OCI-LY7 (cell line): Measurements from ENCODE around the gene PLXNC1. TPM values are rescaled to one million over a fixed set of nuclear protein-coding genes. Genes with fewer than 3 reads are reported as not detected.
A peak's percentile ranks its signal among the peaks of the same experiment; 100 is the strongest.

Experiments
- BruUV-seq: library from RNA; stranded (reverse); fragments of 400-500 nt; replicated peaks from 2 replicates; lab custom pipeline; 2021; lab: Mats Ljungman, UMichigan
- CTCF ChIA-PET: fragments of 300-600 bp; sonication (Branson Sonifier 250); formaldehyde crosslinking; loops from one replicate; lab custom pipeline; 2022; ENCODE audit warnings: antibody characterized with exemption; ENCODE audit not compliant: unreplicated experiment; lab: Charles Lee
- POLR2A ChIA-PET: fragments of 300-600 bp; sonication (Branson Sonifier 250); formaldehyde crosslinking; loops from one replicate; lab custom pipeline; 2022; ENCODE audit warnings: antibody characterized with exemption; lab: Charles Lee
- DNase-seq: peaks from one replicate; pipeline ENCODE4 v3.0.0-alpha.2; 2015; ENCODE audit warnings: low spot score
- H2AFZ ChIP-seq: fragments of 200-600 bp; sonication (generic), shearing (Covaris generic); 2 replicates; pipeline ENCODE4 v1.6.1; 2014; ENCODE audit warnings: mild to moderate bottlenecking, antibody characterized with exemption, low read length, moderate library complexity
- H3K27ac ChIP-seq: fragments of 200-600 bp; sonication (generic); 2 replicates; pipeline ENCODE4 v1.5.1; 2014; ENCODE audit warnings: mixed run types, low read depth, mild to moderate bottlenecking, moderate library complexity, low read length, inconsistent platforms; ENCODE audit not compliant: poor library complexity, severe bottlenecking
- H3K36me3 ChIP-seq: fragments of 200-600 bp; sonication (generic); 2 replicates; pipeline ENCODE4 v1.6.1; 2014; ENCODE audit warnings: mild to moderate bottlenecking, antibody characterized with exemption, low read length, moderate library complexity, mixed read lengths; ENCODE audit not compliant: insufficient read depth
- H3K4me1 ChIP-seq: fragments of 200-600 bp; sonication (generic); 2 replicates; pipeline ENCODE4 v1.5.1; 2014; ENCODE audit warnings: mild to moderate bottlenecking, low read length; ENCODE audit not compliant: insufficient read depth, poor library complexity, severe bottlenecking
- H3K4me2 ChIP-seq: fragments of 200-600 bp; sonication (generic); 2 replicates; pipeline ENCODE4 v1.6.1; 2014; ENCODE audit warnings: mild to moderate bottlenecking, low read length
- H3K4me3 ChIP-seq: fragments of 200-600 bp; sonication (generic); 2 replicates; pipeline ENCODE4 v1.5.1; 2014; ENCODE audit warnings: mild to moderate bottlenecking, low read depth, low read length; ENCODE audit not compliant: poor library complexity, severe bottlenecking
- H3K79me2 ChIP-seq: fragments of 200-600 bp; sonication (generic); 2 replicates; pipeline ENCODE4 v1.6.1; 2016; ENCODE audit warnings: low read depth, mild to moderate bottlenecking, low read length, moderate library complexity, mixed read lengths; ENCODE audit not compliant: insufficient read depth
- H3K9me2 ChIP-seq: fragments of 200-600 bp; sonication (generic); 2 replicates; pipeline ENCODE4 v1.6.1; 2016; ENCODE audit warnings: mild to moderate bottlenecking, low read length, mixed read lengths; ENCODE audit not compliant: insufficient read depth
- H3K9me3 ChIP-seq: fragments of 200-600 bp; sonication (generic); 2 replicates; pipeline ENCODE4 v1.6.1; 2014; ENCODE audit warnings: mild to moderate bottlenecking, mixed run types, low read length, mixed read lengths
- H4K20me1 ChIP-seq: fragments of 200-600 bp; sonication (generic); 2 replicates; pipeline ENCODE4 v1.6.1; 2014; ENCODE audit warnings: mild to moderate bottlenecking, antibody characterized with exemption, low read length, moderate library complexity, mixed read lengths; ENCODE audit not compliant: insufficient read depth
- EZH2phosphoT487 ChIP-seq: fragments of 200-600 bp; sonication (generic); IDR thresholded peaks from 2 replicates; pipeline ENCODE4 v1.6.1; 2018; ENCODE audit warnings: low read depth, borderline replicate concordance, mild to moderate bottlenecking, mixed run types, antibody characterized with exemption, low read length, moderate library complexity, mixed read lengths
- intact Hi-C: fragments of 100-400 bp; cut with micrococcal nuclease; formaldehyde crosslinking; loops from one replicate; pipeline ENCODE4 v1.10.0; 2022; ENCODE audit not compliant: unreplicated experiment
- total RNA-seq, 2 experiments: library from RNA; depleted of rRNA in 1 of 2; stranded (reverse); fragments of >200 nt in 1 of 2; shearing (Covaris generic) in 1 of 2; gene quantifications; 2 replicates each; pipeline ENCODE4 v1.2.3, GENCODE V29; 2014 to 2022
- TF ChIP-seq, protein P1 (sequence below): fragments of 200-600 bp; sonication (generic); conservative IDR thresholded peaks from 2 replicates; pipeline ENCODE4 v1.5.1; 2014; ENCODE audit warnings: mild to moderate bottlenecking, antibody characterized with exemption, low read length, moderate library complexity, mixed read lengths

PLXNC1 gene
- total RNA-seq, 2 experiments from 2014 or later: 4.5 to 8.0 TPM

- peak overlapping the region; percentile 78 for H3K4me2 ChIP-seq
- intact Hi-C loops: loop anchor here (5.0 kb wide), 1 partner anchor 68 kb away; no protein-coding TSS in a partner anchor
- no TSS peak for BruUV-seq
- no peaks in the 10 kb centered on the region for H3K9me2 ChIP-seq
- no peaks in the 10 kb centered on the region for H3K79me2 ChIP-seq
- peak; percentile 62 for DNase-seq
- H3K4me3 ChIP-seq: peak overlapping the region; percentile 44
- no peaks in the 10 kb centered on the region for H3K9me3 ChIP-seq
- ChIA-PET POLR2A (interaction anchor here (0.6 to 5.3 kb wide), 8 partner anchors 11 to 1658 kb away, joined by 3 to 30 read pairs (median 9); no protein-coding TSS in a partner anchor), CTCF (interaction anchor here (1.0 to 1.7 kb wide), 3 partner anchors 10 to 31 kb away, joined by 3 to 5 read pairs (median 4); no protein-coding TSS in a partner anchor)
- H3K4me1 ChIP-seq: peaks cover 40% of the 10 kb centered on the region
- H3K27ac ChIP-seq: no peak overlapping the region
- no peaks in the 10 kb centered on the region for H4K20me1 ChIP-seq
- H3K36me3 ChIP-seq: no peaks in the 10 kb centered on the region
- TF ChIP-seq EZH2phosphoT487: no peak
- TF ChIP-seq, protein P1, sequence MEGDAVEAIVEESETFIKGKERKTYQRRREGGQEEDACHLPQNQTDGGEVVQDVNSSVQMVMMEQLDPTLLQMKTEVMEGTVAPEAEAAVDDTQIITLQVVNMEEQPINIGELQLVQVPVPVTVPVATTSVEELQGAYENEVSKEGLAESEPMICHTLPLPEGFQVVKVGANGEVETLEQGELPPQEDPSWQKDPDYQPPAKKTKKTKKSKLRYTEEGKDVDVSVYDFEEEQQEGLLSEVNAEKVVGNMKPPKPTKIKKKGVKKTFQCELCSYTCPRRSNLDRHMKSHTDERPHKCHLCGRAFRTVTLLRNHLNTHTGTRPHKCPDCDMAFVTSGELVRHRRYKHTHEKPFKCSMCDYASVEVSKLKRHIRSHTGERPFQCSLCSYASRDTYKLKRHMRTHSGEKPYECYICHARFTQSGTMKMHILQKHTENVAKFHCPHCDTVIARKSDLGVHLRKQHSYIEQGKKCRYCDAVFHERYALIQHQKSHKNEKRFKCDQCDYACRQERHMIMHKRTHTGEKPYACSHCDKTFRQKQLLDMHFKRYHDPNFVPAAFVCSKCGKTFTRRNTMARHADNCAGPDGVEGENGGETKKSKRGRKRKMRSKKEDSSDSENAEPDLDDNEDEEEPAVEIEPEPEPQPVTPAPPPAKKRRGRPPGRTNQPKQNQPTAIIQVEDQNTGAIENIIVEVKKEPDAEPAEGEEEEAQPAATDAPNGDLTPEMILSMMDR: no peak
- H2AFZ ChIP-seq: peak overlapping the region; percentile 44; the same call in 1 of the 2 replicates
These were observed 26.2 kb downstream of the PLXNC1 start for GRCh38 chr12:94174576-94174975.

GRCh38 chr12:94175763-94176668, 27.6 kb downstream of the PLXNC1 start:
- no TSS peak for BruUV-seq
- intact Hi-C loops: no loop called here
- peaks cover 40% of the 10 kb centered on the region for H3K4me1 ChIP-seq
- no peaks in the 10 kb centered on the region for H3K79me2 ChIP-seq
- H3K36me3 ChIP-seq: no peaks in the 10 kb centered on the region
- peak overlapping the region; percentile 39 for H3K4me3 ChIP-seq
- peak; percentile 37 for DNase-seq
- ChIA-PET CTCF (no interaction called here), POLR2A (interaction anchor here (0.7 to 5.3 kb wide), 7 partner anchors 13 to 1506 kb away, joined by 3 to 30 read pairs (median 10); no protein-coding TSS in a partner anchor)
- peak overlapping the region; percentile 78 for H3K4me2 ChIP-seq
- H2AFZ ChIP-seq: peak overlapping the region; percentile 44
- TF ChIP-seq, protein P1: no peak
- no peak for TF ChIP-seq EZH2phosphoT487
- H4K20me1 ChIP-seq: no peaks in the 10 kb centered on the region
- H3K27ac ChIP-seq: no peak overlapping the region
- no peaks in the 10 kb centered on the region for H3K9me2 ChIP-seq
- no peaks in the 10 kb centered on the region for H3K9me3 ChIP-seq

DNA sequence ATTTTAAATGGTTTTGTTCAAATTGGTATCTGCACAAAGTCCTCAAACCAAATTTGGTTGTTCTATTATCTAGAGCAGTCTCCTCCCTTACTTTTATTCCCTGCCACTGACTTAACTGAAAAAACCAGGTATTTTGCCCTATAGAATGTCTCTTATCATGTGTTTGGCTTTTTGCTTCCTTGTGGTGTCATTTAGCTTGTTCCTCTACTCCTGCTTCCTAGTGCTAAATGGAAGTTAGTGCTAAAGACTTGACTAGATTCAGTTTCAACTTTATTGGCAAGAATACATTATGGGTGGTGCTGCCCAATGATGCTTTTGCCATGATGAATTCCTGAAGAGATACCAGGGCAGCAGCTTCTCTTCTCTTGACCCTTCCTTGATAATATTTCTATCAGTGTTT, 29.7 kb downstream of the PLXNC1 start:
- no peak overlapping the region for H2AFZ ChIP-seq
- intact Hi-C loops: no loop called here
- no peak overlapping the region for H3K4me2 ChIP-seq
- TF ChIP-seq, protein P1: no peak
- no peak for TF ChIP-seq EZH2phosphoT487
- no peaks in the 10 kb centered on the region for H3K9me2 ChIP-seq
- ChIA-PET POLR2A (interaction anchor here (0.9 to 2.8 kb wide), 3 partner anchors 8 to 11 kb away, joined by 3 to 21 read pairs (median 3); no protein-coding TSS in a partner anchor), CTCF (no interaction called here)
- H3K9me3 ChIP-seq: no peaks in the 10 kb centered on the region
- no peak overlapping the region for H3K27ac ChIP-seq
- no peaks in the 10 kb centered on the region for H3K79me2 ChIP-seq
- no peak for DNase-seq
- H3K4me1 ChIP-seq: peaks cover 33% of the 10 kb centered on the region
- no peak overlapping the region for H3K4me3 ChIP-seq
- no peaks in the 10 kb centered on the region for H4K20me1 ChIP-seq
- no peaks in the 10 kb centered on the region for H3K36me3 ChIP-seq
- BruUV-seq: no TSS peak
